ENCODE measurements around the gene CSNK1G1.

The CSNK1G1 gene

DNA sequence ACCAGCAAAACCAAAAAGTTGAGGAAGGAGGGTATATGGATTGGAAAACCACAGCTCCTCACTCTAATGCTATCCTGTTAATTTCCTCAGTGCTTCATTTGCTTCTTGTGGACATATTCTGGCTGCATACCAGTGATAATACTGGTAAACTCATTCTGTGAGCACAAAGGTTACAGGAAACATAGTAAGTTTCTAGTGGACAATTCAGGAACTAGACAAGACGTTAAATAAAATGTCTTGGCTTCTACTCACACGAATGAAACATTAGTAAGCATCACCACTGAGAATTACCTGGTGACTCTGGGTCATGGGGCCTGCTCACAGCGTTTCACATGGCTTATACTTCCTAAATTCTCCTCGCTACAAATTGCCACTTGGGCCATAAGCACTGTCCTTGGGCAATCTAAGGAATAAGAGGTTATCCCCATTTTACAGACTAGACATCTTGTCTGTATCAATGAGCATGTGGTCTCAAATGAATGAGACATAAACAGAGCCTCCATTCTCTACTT lies 173.1 kb downstream of the CSNK1G1 start:
- DNase-seq = no peak

DNA sequence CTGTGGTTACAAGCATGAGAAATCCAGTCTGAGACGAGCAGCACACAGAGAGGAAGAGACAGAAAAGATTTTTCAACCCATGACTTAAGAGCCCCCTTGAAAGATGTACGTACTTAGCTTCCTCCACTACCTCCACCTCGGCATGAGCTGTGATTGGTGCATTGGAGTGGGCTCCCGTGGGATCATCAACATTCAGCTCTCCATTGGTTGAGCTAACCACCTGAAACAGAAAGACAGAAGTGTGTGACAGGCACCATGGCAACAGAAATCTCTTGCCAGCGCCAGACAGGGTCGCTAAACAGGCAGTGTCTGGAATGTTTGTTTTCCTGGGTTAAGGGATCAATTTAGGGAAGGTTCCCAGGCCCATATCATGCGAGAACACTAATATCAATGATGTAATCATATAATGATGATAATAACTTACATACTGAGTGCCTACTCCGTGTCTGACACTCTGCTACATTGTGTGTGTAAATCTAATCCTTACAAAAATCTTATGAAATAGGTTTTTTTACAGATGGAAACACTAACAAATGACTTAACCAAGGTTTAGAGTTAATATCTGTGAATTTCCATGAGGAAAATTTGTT lies 175.6 kb downstream of the CSNK1G1 start:
- DNase-seq = no peak

DNA sequence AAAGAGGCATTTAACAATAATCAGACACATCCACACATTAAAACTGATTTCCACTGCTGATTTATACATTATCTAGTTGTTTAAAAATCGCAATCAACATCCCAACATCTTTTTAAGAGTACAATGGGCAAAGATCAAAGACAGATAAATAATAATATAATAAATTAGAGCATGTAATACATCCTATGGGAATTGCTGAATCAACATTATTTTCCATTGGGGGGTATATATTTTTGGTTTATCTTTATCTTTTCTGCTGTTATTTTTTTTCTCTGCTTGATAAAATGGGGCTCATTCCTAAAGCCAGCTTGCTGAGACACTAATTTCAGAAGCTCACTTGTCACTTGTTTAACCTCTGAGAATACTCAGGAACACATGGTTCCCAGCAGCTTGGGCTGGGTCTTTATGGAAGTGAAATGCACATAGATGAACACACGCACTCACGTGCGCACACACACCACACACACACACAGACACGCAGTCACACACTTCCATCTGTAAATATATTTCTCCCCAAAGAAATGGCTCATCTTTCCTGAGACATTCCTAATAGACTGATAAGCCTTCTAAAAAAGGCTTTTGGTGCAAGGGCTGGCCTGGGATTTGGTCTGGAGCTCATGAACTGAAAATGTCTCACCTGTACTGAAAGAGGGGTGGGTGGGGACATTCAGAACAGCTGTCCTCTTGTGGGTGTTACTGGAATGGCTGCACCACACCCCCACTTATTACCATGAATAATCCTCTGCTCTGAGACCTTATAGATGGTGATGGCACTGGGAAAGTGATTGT lies 189.7 kb downstream of the CSNK1G1 start:
- no peak for DNase-seq

DNA sequence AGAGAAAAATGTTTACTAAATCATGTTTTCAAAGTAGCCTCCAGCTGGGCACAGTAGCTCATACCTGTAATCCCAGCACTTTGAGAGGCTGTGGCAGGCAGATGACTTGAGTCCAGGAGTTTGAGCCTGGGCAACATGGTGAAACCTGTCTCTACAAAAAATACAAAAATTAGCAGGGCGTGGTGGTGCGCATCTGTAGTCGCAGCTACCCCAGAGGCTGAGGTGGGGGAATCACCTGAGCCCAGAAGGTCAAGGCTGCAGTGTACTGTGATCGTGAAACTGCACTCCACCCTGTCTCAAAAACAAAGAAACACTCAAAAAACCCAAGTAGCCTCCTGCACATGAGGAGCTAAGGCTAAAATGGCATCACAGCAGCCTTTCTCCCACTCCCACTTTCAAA lies 191.5 kb downstream of the CSNK1G1 start:
- DNase-seq = no peak

DNA sequence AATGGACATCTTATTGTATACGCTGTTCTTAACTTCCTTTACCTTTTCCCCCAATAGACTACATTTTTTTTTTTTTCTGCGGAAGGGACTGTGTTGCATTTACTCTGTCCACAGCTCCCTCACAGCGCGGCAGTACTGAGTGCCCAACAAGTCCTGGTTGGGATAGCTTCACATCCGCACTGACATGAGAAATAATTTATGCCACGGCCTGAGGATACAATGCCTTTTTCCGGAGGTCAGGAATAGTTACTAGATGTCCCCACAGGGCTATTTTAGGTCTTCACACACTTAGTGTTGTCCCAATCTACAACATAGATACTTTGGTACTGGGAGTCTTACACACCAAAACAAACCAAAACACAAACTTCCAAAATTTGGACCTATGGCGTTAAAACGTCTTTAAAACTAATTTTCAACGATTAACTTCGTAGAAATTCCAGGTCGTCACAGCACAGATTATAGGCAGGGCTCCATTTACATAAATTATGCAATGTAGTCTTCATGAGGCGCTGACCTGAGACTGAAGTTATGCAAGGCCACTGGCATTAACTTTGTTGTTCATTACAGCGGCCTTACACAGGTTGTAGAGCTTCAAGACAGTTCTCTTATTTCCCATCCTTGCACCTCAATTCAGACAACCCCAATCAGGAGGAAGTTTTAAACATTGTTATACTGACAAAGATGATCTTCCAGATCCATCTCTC lies 192.2 kb downstream of the CSNK1G1 start:
- no peak for DNase-seq

DNA sequence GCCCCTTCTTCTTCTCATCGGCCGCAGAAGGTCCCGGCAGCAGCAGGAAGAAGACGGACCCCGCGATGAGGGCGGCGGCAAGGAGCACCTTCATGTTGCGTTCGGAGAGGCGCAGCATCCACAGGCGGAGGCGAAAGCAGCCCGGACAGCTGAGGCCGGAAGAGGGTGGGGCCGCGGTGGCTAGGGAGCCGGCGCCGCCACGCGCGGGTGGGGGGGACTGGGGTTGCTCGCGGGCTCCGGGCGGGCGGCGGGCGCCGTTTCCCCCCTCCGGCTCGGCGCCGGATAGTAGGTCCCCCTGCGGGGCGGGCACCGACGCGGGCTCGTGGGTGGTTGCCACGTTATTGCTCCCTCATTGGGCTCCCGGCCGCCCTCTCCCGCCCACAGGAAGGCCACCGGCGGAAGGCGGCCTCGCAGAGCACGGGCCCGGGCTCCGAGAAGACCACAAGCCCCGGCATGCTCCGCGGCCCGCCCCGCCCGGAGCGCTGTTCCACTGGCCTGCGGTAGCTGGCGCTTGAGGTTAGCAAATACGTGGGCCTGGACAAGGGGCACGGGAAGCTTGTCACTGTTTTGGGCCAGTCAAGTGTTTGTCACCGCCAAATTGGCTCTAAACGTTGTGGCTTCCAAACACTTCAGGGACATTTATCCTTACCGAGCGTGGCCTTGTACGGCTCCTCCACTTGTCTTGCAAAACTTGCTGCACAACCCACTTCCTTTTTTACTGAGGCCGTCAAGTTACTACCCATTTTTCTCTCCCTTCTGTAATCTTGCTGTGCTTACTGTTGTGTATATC lies 192.9 kb downstream of the CSNK1G1 start, which contains the start of gene PPIB:
TSS of gene PPIB (minus strand) at position 154 of the 790 bp plus-strand sequence. CDS start at position 118, 36 bp downstream.
- DNase-seq = peak; percentile 95

DNA sequence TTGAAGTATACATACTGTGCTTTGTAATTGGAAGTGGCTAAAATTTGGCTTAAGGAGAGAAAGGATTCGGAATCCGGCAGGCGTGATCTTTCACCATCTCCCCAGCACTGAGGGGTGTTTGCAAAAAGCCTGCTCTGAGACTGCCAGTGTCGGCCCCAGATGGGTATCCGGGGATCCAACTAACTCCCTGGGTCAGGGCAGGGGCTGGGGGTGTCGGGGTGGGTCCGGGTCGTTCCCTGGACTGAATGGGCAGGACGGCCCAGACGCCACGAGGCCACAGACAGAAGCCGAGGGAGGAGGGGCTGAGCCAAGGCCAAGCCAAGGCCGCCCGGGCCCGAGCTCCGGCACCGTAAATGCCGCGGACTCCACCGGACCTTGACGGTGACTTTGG lies 193.5 kb downstream of the CSNK1G1 start:
- DNase-seq = no peak

DNA sequence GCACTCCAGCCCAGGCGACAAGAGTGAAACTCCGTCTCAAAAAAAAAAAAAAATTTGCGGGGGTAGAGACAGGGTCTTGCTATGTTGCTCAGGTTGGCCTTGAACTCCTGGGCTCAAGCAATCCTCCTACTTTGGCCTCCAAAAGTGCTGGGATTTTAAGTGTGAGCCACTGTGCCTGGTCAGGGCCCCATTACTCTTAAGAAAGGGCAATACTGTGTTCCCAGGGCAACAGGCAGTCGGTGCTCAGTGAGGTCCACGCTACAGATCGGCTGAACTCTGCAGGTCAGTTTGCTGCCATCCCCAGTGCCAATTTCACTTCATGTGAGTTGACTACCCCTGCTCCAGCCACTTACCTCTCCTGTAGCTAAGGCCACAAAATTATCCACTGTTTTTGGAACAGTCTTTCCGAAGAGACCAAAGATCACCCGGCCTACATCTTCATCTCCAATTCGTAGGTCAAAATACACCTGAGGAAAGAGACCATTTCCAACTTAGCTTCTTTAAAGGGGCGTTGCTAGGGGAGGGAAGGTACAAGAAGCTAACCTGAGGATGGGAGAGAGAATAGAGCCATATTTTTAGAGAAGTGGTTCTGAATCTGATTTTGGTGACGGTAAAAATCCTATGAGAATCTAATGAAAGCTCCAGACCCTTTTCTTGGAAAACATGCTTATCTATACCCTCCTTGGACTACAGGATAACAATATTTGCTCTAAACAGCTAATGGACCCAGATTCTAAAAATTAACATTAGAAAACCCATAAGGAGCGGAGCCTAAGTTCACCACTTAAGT lies 194.1 kb downstream of the CSNK1G1 start:
- DNase-seq = no peak

DNA sequence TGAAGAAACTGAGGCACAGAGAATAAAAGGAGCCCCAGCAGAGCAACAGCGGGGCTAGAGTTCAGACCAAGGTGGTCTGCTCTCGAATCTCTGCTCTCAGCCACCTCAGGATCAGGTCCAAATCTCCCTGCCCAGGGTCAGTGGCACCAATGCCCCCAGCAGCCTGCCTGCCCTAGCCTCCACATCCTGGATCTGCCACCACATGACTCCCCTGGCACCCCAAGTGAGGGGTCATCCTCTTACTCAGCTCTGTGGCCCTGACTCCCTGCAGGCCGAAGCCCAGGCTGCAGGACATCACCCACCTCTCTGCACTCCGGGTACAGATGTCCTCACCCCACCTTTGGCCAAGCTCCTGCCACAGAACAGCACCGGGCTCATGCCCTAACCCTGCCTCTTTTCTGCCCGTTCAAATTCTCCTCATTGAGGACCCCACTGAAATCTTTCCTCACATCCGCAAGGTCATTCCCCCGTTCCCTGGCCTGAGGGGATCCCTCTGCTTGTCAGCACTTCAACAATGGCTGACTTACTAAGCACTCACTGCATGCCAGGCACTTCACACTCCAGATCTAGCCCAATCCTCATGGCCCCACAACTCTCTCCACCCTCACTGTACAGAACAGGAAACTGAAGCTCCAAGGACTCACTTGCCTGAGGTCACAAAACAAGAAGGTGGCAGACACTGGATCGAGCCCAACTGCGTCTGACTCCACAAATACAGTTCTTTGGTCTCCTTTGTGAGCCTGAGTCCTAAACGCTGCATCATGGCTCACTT lies 197.4 kb downstream of the CSNK1G1 start:
- no peak for DNase-seq

DNA sequence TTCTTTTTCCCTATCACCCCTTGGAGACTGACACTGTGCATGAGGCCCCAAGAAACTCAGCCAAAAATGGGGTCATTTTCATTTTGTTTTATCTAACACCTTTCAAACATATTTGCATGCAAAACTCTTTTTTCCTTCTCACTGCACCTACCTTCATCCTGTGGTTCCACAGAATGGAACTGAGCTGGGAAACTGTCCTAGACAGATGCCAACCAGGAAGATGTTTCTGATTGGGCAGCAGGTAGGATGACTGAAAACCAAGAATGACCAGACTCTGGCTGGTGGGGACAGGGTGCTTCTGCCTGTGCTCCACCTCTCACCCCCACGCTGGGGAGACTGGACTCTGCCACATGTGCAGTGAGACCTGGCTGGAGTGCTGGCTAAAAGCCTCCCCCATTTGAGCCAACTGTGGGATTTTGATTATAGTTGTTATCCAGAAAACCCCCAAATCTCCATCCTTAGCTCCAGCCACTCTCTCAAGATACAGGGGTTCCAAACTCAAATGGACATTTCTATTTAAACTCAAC lies 198.3 kb downstream of the CSNK1G1 start:
- no peak for DNase-seq

DNA sequence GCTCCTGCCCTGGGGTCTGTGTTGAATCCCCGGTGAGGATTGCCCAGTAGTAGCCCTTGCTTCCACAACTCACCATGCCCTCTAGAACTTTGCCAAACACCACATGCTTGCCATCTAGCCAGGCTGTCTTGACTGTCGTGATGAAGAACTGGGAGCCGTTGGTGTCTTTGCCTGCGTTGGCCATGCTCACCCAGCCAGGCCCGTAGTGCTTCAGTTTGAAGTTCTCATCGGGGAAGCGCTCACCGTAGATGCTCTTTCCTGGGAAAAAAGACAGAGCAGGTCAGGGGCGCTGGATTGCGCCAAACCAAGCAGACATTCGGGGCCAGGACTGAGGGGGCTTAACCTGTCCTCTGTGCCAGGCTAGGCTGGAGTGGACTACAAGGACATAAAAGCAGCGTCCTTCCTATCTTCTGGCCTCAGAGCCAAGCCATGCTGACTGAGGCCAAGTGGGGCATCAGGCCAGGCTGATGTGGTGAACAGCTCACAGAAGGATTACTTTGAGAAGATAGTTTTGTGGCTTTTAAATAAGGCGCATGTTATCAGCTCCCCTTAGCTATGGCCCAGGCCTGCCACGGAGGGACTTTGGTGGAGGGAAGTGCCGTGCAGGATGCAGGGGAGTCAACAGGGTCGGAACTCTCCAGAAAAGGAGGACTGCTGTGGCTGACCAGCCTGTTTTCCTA lies 199.2 kb downstream of the CSNK1G1 start:
- DNase-seq = no peak

DNA sequence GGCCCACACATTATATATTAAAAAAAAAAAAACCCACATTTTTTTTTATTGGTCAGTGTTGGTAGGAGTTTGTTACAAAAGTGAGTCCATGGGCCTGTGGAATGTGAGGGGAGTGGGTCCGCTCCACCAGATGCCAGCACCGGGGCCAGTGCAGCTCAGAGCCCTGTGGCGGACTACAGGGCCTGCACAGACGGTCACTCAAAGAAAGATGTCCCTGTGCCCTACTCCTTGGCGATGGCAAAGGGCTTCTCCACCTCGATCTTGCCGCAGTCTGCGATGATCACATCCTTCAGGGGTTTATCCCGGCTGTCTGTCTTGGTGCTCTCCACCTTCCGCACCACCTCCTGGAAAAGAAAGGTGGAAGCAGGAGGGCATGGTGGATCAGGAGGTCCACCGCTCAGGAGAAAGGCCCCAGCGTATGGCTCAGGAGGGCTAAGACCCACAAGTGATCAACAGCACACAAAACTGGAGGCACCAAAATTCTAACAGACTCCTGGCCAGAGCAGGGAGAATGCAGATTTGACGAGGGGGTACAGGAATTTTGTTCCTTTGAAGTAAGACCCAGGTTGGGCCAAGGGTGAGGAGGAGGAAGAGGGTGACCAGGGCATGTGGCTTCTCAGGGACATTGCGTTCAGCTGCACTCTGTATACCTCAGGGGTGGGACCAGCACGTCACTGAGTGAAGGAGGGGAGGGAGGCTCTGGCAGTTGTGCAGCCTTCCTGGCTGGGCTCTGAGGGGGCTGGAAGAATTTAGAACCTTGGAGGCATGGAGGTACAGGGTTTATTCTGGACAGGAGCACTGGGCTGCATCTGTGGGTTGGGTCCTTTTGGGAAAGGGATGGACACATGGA lies 199.9 kb downstream of the CSNK1G1 start:
- no peak for DNase-seq

DNA sequence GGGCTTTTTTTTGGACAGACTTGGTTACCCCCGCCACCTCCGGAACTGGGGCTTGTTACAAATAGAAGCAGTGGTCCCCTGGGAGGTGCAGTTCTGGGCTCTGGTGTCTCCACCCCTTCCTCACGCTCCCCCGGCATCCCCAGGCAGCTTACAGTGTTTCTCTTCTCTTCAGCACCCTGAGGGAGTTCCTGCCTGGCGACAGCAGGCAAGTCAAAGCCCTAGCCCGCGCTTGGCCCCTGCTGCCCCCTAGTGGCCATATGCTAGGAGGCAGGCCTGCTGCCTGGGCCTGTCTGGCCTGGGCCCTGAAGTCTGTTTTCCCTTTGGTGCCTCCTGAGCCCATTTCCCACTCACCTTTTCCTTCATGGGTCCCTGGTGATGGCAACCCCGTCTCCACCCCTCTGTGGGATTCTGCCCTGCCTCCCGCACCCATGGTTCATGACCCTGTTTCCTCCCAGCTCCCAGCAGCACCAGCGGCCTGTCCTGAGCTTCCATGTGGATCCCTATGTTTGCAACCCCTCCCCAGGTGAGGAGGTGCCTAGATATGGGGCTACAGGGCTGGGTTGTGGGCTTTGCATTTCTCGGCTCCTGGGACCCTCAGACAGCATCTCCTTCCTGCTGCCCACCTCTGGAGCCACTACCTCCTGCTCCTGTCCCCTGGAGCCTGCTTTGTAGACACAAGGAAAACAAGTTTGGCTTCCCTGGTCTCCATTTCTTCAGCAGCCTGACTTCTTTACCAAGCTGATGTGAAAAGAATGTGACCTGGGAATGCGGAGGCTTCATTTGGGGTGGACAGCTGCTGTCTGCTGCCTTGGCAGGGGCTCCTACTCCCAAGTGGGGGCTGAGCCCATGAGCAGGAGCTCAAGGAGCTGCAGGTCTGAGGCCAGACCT lies 202.2 kb downstream of the CSNK1G1 start:
- DNase-seq = peak; percentile 92

DNA sequence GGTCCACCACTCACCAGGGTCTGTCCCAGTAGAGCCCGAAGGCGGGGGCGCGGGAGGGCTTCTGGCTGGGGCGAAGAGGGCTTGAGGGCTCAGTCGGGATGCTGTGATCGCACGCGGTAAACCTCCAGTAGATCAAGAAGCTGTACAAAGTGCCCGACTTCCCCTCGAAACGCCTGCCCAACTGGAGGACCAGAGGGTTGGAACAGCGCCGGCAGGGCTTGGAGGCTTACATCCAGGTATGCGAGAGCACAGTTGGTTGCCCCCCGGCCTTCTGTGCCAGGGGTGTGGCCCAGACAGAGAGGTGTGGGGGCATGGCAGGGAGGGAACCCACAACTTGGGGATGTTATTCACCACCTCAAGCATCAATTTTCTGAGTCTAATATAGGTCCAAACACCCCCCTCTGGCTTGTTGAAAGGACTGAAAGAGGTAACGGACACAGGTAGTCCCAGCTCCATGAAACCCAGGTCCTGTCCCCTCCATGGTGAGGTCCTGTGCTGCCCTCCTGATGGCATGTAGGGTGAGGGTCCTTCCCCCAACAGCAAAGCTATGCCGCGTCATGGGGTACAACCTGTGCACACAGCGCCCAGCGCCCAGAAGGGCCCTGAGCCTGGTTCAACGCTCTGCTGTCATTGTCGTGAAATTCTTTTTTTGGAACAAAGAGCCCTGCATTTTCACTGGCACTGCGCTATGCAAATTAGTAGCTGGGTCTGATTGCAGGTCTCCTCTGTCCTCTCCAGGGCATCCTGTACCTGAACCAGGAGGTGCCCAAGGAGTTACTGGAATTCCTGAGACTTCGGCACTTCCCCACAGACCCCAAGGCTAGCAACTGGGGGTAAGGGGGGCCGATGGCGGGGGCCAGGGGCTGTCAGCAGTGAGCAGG lies 203.2 kb downstream of the CSNK1G1 start:
- no peak for DNase-seq

DNA sequence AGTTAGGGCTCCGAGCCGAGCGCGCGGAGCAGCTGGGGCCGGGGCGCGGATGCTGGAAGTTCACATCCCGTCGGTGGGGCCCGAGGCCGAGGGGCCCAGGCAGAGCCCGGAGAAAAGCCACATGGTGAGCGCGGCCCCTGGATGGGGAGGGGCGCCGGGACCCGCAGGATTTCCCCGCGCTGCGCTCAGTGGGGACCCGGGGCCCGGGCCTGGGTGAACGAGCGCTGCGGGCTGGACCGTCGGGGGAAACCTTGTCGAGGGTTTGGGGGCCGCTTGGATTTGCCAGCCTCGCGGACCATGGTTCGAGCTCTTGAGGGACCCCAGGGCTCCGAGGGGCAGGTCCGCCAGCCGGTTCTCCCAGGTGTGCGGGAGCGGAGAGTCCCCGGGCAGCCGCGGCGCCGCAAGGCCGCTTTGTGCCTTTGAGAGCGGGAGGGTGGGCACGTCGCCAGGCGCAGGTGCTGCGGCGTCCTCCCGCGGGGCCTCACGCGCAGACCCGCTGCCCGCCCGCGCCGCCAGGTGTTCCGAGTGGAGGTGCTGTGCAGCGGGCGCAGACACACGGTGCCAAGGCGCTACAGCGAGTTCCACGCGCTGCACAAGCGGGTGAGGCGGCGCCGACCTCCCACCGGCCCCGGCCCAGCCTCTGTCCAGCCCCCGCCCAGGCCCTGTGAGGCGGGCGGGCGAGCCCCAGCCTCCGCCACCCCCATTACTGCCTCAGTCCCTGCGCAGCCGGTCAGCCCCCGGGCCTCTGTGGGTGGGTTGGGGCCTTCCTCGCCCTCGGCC lies 204.1 kb downstream of the CSNK1G1 start, which contains the start of gene SNX22:
TSS of gene SNX22 (plus strand) at position 5 of the 780 bp plus-strand sequence. CDS start at position 50, 45 bp downstream.
- no peak for DNase-seq

DNA sequence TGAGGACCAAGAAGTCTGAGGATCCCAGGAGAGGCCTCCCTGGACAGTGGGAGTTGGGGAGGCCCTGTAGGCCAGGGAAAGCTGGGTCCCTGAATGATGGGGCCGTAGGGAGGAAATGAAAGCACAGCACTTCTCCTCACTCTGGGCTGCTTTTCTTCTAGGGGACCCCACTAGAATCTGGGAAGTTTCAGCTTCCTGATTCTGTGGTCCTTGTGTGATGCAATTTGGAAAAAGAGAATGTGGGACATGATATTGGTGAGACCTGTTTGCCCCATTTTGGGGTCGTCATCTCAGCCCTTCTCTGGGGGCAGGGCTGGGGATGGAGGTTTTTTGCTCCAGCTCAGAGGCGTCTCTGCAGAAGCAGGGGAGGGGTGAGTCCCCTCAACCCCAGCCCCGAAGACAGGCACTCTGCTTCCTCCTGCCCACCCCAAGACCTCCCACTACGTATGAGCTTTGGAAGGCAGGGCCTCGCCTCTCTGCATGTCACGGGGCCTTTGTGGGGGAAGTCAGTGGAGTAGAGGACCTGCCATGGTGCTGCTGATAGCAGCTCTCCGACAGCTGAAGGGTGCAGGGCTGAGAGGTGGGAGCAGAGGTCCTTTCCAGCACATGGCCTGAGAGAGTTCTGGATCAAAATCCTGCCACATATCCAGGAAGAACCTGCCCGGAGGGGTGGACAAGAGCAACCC lies 205.9 kb downstream of the CSNK1G1 start:
- DNase-seq = no peak
